ENCODE measurements around the gene CBX6. TPM values are rescaled to one million over a fixed set of nuclear protein-coding genes. Genes with fewer than 3 reads are reported as not detected.

Gene CBX6
- total RNA-seq, 1 experiment from 2014 or later, result 90.0 TPM

- intact Hi-C loops (cut with micrococcal nuclease), result no loop called here
- ATAC-seq (no peak), DNase-seq (ENCODE audit: low read depth, low spot score) (no peak)
- Histone ChIP-seq H3K9me2 (ENCODE audit: insufficient read depth) (no peaks in the 10 kb centered on the region), H3K4me2 (ENCODE audit: low read length) (no peak overlapping the region), H3K27me3 (ENCODE audit: insufficient read depth, low read length) (no peaks in the 10 kb centered on the region), H3K79me2 (ENCODE audit: insufficient read depth, low read length) (peaks cover 34% of the 10 kb centered on the region; the same call in 1 of the 2 replicates), H4K20me1 (ENCODE audit: insufficient read depth) (no peaks in the 10 kb centered on the region), H3K4me1 (ENCODE audit: control insufficient read depth in 1 of 2, insufficient read depth in 2 of 2, low read length in 2 of 2) (peaks cover 3 to 10% of the 10 kb centered on the region in 2 experiments; a peak in 3 of 4 replicates), H2AFZ (ENCODE audit: low read depth, low read length, poor library complexity, severe bottlenecking) (no peak overlapping the region), H3K9ac (ENCODE audit: low read length) (no peak overlapping the region), H3K27ac (ENCODE audit: low read depth, low read length) (no peak overlapping the region), H3K36me3 (ENCODE audit: control insufficient read depth in 1 of 2, insufficient read depth in 2 of 2, low read length in 2 of 2) (peaks cover 19 to 30% of the 10 kb centered on the region in 2 experiments), H3K4me3 (replicated peaks in 1 of 2; ENCODE audit: low read depth in 1 of 2, low read length in 2 of 2) (no peak overlapping the region), H3K9me3 (ENCODE audit: control insufficient read depth in 1 of 2, insufficient read depth in 1 of 2, low read depth in 1 of 2, low read length in 2 of 2) (no peaks in the 10 kb centered on the region)
- TF ChIP-seq TCF7L2 (IDR thresholded peaks at IDR 0.05; ENCODE audit: borderline replicate concordance, extremely low read depth, insufficient read depth, insufficient read length) (no peak), ELF1 (IDR thresholded peaks at IDR 0.05; ENCODE audit: borderline replicate concordance, low read depth) (no peak), ZBTB33 (IDR thresholded peaks at IDR 0.05; ENCODE audit: extremely low read depth, insufficient replicate concordance, low read length) (no peak), ZFX (IDR thresholded peaks at IDR 0.05) (no peak), RAD21 (IDR thresholded peaks at IDR 0.05; ENCODE audit: low read depth) (no peak), REST (IDR thresholded peaks at IDR 0.05; ENCODE audit: low read depth) (no peak), POLR2AphosphoS5 (IDR thresholded peaks at IDR 0.05; ENCODE audit: low read depth, low read length) (no peak), EZH2 (IDR thresholded peaks at IDR 0.05) (no peak), POLR2A (IDR thresholded peaks at IDR 0.05; ENCODE audit: borderline replicate concordance, extremely low read depth, insufficient read depth, insufficient read length) (no peak), YY1 (IDR thresholded peaks at IDR 0.05; ENCODE audit: extremely low read depth, insufficient replicate concordance, low read depth, low read length) (no peak)
- ChIA-PET POLR2A (interaction anchor here (1.1 to 1.2 kb wide), 2 partner anchors 11 to 96 kb away, joined by 3 read pairs; no protein-coding TSS in a partner anchor), RAD21 (ENCODE audit: low non-redundant PET in 1 of 2, low total read pairs in 2 of 2, uncharacterized antibody in 2 of 2, unreplicated experiment in 2 of 2) (no interaction called here), CTCF (interaction anchor here (1.2 kb wide), 1 partner anchor 96 kb away, joined by 8 read pairs; no protein-coding TSS in a partner anchor)
- no TSS peak for BruUV-seq (replicated peaks)
Measured at GRCh38 chr22:38864361-38865191, 7.4 kb downstream of the CBX6 start.

All from HCT116 (cell line).